HUES64 (cell line): ENCODE results near the gene B4GALT7. TPM values are rescaled to one million over a fixed set of nuclear protein-coding genes. Genes with fewer than 3 reads are reported as not detected.
"Not testable (repeated sequence)": the region's sequence is repeated elsewhere in the genome, so short reads cannot be mapped to it uniquely, and the experiment has no call there.

Experiments used
- H3K27ac ChIP-seq: 2 replicates; pipeline ENCODE4 v1.7.0; 2013; ENCODE audit warnings: low read depth, low read length, inconsistent platforms
- H3K27me3 ChIP-seq: 2 replicates; pipeline ENCODE4 v1.6.1; 2013; ENCODE audit warnings: mild to moderate bottlenecking, low read length; ENCODE audit not compliant: insufficient read depth
- H3K36me3 ChIP-seq: 2 replicates; pipeline ENCODE4 v1.6.1; 2013; ENCODE audit warnings: mild to moderate bottlenecking, low read length; ENCODE audit not compliant: insufficient read depth
- H3K4me1 ChIP-seq: 2 replicates; pipeline ENCODE4 v1.6.1; 2013; ENCODE audit warnings: mild to moderate bottlenecking, low read length, moderate library complexity; ENCODE audit not compliant: insufficient read depth
- H3K4me3 ChIP-seq: 2 replicates; pipeline ENCODE4 v1.5.1; 2013; ENCODE audit warnings: mild to moderate bottlenecking, low read length, moderate library complexity
- H3K9ac ChIP-seq: 2 replicates; pipeline ENCODE4 v1.6.1; 2013; ENCODE audit warnings: mild to moderate bottlenecking, low read depth, low read length
- H3K9me3 ChIP-seq: 2 replicates; pipeline ENCODE4 v1.6.1; 2013; ENCODE audit warnings: low read depth, low read length; ENCODE audit not compliant: insufficient read depth
- WGBS: fragments of 150-250, 120-280 bp; methylation state at CpG from one replicate; pipeline ENCODE4 v1.1.7; 2013; ENCODE audit warnings: missing lambda C conversion rate; 5-methylcytosine and 5-hydroxymethylcytosine counted together
- polyA plus RNA-seq, 2 experiments: library from polyadenylated mRNA; stranded (reverse); fragments of 50-300 nt; gene quantifications; one replicate each; pipeline ENCODE4 v1.2.3, GENCODE V29; 2013

B4GALT7 gene
- 15.5 TPM for polyA plus RNA-seq (2013, experiment 1 of 2)
- polyA plus RNA-seq (2013, experiment 2 of 2), result 18.1 TPM

GRCh38 chr5:177599731-177600507, at the start of gene B4GALT7:
B4GALT7 (plus strand) TSS chr5:177600132; CDS start chr5:177600211, 79 bp downstream.
- Histone ChIP-seq H3K9me3 (no peaks in the 10 kb centered on the region), H3K9ac (peak within 1 kb of the TSS; percentile 86), H3K36me3 (peaks cover 21% of the 10 kb centered on the region), H3K4me1 (no peaks in the 10 kb centered on the region; the same call in 1 of the 2 replicates), H3K27me3 (peaks cover 4% of the 10 kb centered on the region; the same call in 1 of the 2 replicates), H3K27ac (peak within 1 kb of the TSS; percentile 17; the same call in 1 of the 2 replicates), H3K4me3 (peak within 1 kb of the TSS; percentile 90)
- WGBS, result under 1% methylated on average over 86 of the region's 86 CpGs

GRCh38 chr5:177552839-177553455, 47.0 kb upstream of the B4GALT7 start:
- Histone ChIP-seq H3K27me3 (no peaks in the 10 kb centered on the region), H3K9ac (peak overlapping the region; percentile 77), H3K4me3 (peak overlapping the region; percentile 91), H3K27ac (no peak overlapping the region), H3K36me3 (peaks cover 29% of the 10 kb centered on the region), H3K4me1 (0 out of 2 replicates have a peak, but pooled peaks cover 3% of the 10 kb centered on the region), H3K9me3 (no peaks in the 10 kb centered on the region)
- WGBS, result 65% methylated on average over 16 of the region's 16 CpGs

GRCh38 chr5:177553671-177554429, 46.1 kb upstream of the B4GALT7 start:
- Histone ChIP-seq H3K27ac (peak overlapping the region; percentile 69), H3K9me3 (no peaks in the 10 kb centered on the region), H3K4me3 (peak overlapping the region; percentile 91), H3K36me3 (peaks cover 29% of the 10 kb centered on the region), H3K4me1 (0 out of 2 replicates have a peak, but pooled peaks cover 3% of the 10 kb centered on the region), H3K9ac (peak overlapping the region; percentile 77), H3K27me3 (no peaks in the 10 kb centered on the region)
- WGBS, result under 1% methylated on average over 72 of the region's 72 CpGs

- no peaks in the 10 kb centered on the region for H3K9me3 ChIP-seq
- peak within 1 kb of the TSS; percentile 69 for H3K27ac ChIP-seq
- 16% methylated on average over 42 of the region's 49 CpGs for WGBS
- peak within 1 kb of the TSS; percentile 91 for H3K4me3 ChIP-seq
- peaks cover 29% of the 10 kb centered on the region for H3K36me3 ChIP-seq
- H3K9ac ChIP-seq, result peak within 1 kb of the TSS; percentile 77
- no peaks in the 10 kb centered on the region for H3K27me3 ChIP-seq
- 0 out of 2 replicates have a peak, but pooled peaks cover 3% of the 10 kb centered on the region for H3K4me1 ChIP-seq
Observed at GRCh38 chr5:177554474-177555111, 45.3 kb upstream of the B4GALT7 start, which contains the start of gene FAM193B. FAM193B (minus strand) TSS chr5:177554563; CDS start chr5:177554458, 105 bp downstream.

- 100% methylated on average over 2 of the region's 2 CpGs for WGBS
- no peak overlapping the region for H3K9ac ChIP-seq
- 0 out of 2 replicates have a peak, but pooled peaks cover 3% of the 10 kb centered on the region for H3K4me1 ChIP-seq
- H3K27ac ChIP-seq, result no peak overlapping the region
- H3K27me3 ChIP-seq, result no peaks in the 10 kb centered on the region
- H3K9me3 ChIP-seq, result no peaks in the 10 kb centered on the region
- H3K36me3 ChIP-seq, result peaks cover 27% of the 10 kb centered on the region
- H3K4me3 ChIP-seq, result no peak overlapping the region; the same call in 1 of the 2 replicates
Observed at GRCh38 chr5:177555228-177555627, 44.7 kb upstream of the B4GALT7 start.

GRCh38 chr5:177555665-177556064, 44.3 kb upstream of the B4GALT7 start:
- Histone ChIP-seq H3K27ac (no peak overlapping the region), H3K9me3 (no peaks in the 10 kb centered on the region), H3K4me3 (no peak overlapping the region), H3K36me3 (peaks cover 22% of the 10 kb centered on the region), H3K4me1 (0 out of 2 replicates have a peak, but pooled peaks cover 3% of the 10 kb centered on the region), H3K9ac (no peak overlapping the region), H3K27me3 (no peaks in the 10 kb centered on the region)
- 91% methylated on average over 5 of the region's 5 CpGs for WGBS

- Histone ChIP-seq H3K4me3 (no peak overlapping the region), H3K9me3 (peaks cover under 1% of the 10 kb centered on the region), H3K36me3 (peaks cover 7% of the 10 kb centered on the region), H3K27ac (no peak overlapping the region), H3K27me3 (no peaks in the 10 kb centered on the region), H3K4me1 (0 out of 2 replicates have a peak, but pooled peaks cover 3% of the 10 kb centered on the region), H3K9ac (no peak overlapping the region)
- WGBS, result 90% methylated on average over 4 of the region's 4 CpGs
Observed at GRCh38 chr5:177557041-177557647, 42.8 kb upstream of the B4GALT7 start.

- no peaks in the 10 kb centered on the region for H3K27me3 ChIP-seq
- H3K27ac ChIP-seq, result no peak overlapping the region
- no peak overlapping the region for H3K9ac ChIP-seq
- 0 out of 2 replicates have a peak, but pooled peaks cover under 1% of the 10 kb centered on the region for H3K36me3 ChIP-seq
- H3K4me3 ChIP-seq, result no peak overlapping the region
- 86% methylated on average over 5 of the region's 5 CpGs for WGBS
- H3K4me1 ChIP-seq, result 0 out of 2 replicates have a peak, but pooled peaks cover 2% of the 10 kb centered on the region
- H3K9me3 ChIP-seq, result peaks cover 5% of the 10 kb centered on the region
Observed at GRCh38 chr5:177557796-177558195, 42.1 kb upstream of the B4GALT7 start.

- not testable (repeated sequence) for H3K36me3 ChIP-seq, H3K4me1 ChIP-seq, H3K27me3 ChIP-seq, H3K9me3 ChIP-seq, H3K4me3 ChIP-seq, H3K9ac ChIP-seq, H3K27ac ChIP-seq
- WGBS, result 51% methylated on average over 5 of the region's 8 CpGs
Observed at GRCh38 chr5:177559446-177559941, 40.4 kb upstream of the B4GALT7 start.

- H3K9me3 ChIP-seq, result peaks cover 5% of the 10 kb centered on the region
- no peaks in the 10 kb centered on the region for H3K27me3 ChIP-seq
- no peak overlapping the region for H3K4me3 ChIP-seq
- no peak overlapping the region for H3K9ac ChIP-seq
- no peaks in the 10 kb centered on the region for H3K4me1 ChIP-seq
- no peak overlapping the region for H3K27ac ChIP-seq
- no peaks in the 10 kb centered on the region for H3K36me3 ChIP-seq
- 90% methylated on average over 8 of the region's 8 CpGs for WGBS
Observed at GRCh38 chr5:177565046-177565445, 34.9 kb upstream of the B4GALT7 start.
